SK-N-SH (cell line): ENCODE results near the gene HEXD. TPM values are rescaled to one million over a fixed set of nuclear protein-coding genes. Genes with fewer than 3 reads are reported as not detected.
A peak's percentile ranks its signal among the peaks of the same experiment; 100 is the strongest.
"Not testable (repeated sequence)": the region's sequence is repeated elsewhere in the genome, so short reads cannot be mapped to it uniquely, and the experiment has no call there.

ENCODE experiments used
- CTCF ChIA-PET: fragments of 300-600, 350-600 bp; formaldehyde crosslinking; extraction: SDS; loops from one replicate; lab custom pipeline; 2021; lab: Yijun Ruan, JAX
- POLR2A ChIA-PET: fragments of 350-600 bp; sonication (Branson Sonifier 250); formaldehyde crosslinking; extraction: SDS; loops from one replicate; lab custom pipeline; 2020; ENCODE audit warnings: antibody characterized with exemption, inconsistent platforms; lab: Yijun Ruan, JAX
- DNase-seq: peaks from one replicate; pipeline ENCODE4 v3.0.0; 2012
- H2AFZ ChIP-seq: fragments of 200-600 bp; sonication (generic); 2 replicates; pipeline ENCODE4 v1.8.1; 2016; ENCODE audit warnings: antibody characterized with exemption, mild to moderate bottlenecking, low read depth
- H3F3A ChIP-seq: fragments of 200-600 bp; sonication (generic); replicated peaks from 2 replicates; pipeline ENCODE3; 2016; ENCODE audit warnings: antibody characterized with exemption, mild to moderate bottlenecking; ENCODE audit not compliant: insufficient read depth
- H3K27ac ChIP-seq, 2 experiments: fragments of 200-500 bp in 1 of 2; fragments of 200-600 bp in 1 of 2; sonication (Bioruptor generic) in 1 of 2; sonication (generic), shearing (Covaris generic) in 1 of 2; 2 replicates each; pipeline versions ENCODE4 v1.5.1 to v1.6.1; 2014 to 2016; ENCODE audit warnings: low read depth in 2 of 2, inconsistent platforms in 1 of 2, low read length in 1 of 2, mild to moderate bottlenecking in 1 of 2, mixed read lengths in 1 of 2
- H3K27me3 ChIP-seq: fragments of 200-600 bp; sonication (generic), shearing (Covaris generic); 2 replicates; pipeline ENCODE4 v1.6.1; 2016; ENCODE audit warnings: mixed run types; ENCODE audit not compliant: insufficient read depth
- H3K36me3 ChIP-seq, 2 experiments: fragments of 200-500 bp in 1 of 2; fragments of 200-600 bp in 1 of 2; sonication (Bioruptor generic) in 1 of 2; sonication (generic) in 1 of 2; replicated peaks in 1 of 2; 2 replicates each; pipeline versions ENCODE3 to v1.5.1; 2014 to 2016; ENCODE audit warnings: low read length in 1 of 2, mild to moderate bottlenecking in 1 of 2; ENCODE audit not compliant: insufficient read depth in 2 of 2, control insufficient read depth in 1 of 2
- H3K4me1 ChIP-seq, 2 experiments: fragments of 200-500 bp in 1 of 2; fragments of 200-600 bp in 1 of 2; sonication (Bioruptor generic) in 1 of 2; sonication (generic), shearing (Covaris generic) in 1 of 2; 2 replicates each; pipeline versions ENCODE4 v1.5.1 to v1.6.1; 2014 to 2016; ENCODE audit warnings: low read depth in 1 of 2, low read length in 1 of 2, mixed run types in 1 of 2; ENCODE audit not compliant: insufficient read depth in 2 of 2, control insufficient read depth in 1 of 2
- H3K4me2 ChIP-seq: fragments of 200-600 bp; sonication (generic), shearing (Covaris generic); 2 replicates; pipeline ENCODE4 v1.6.1; 2017; ENCODE audit warnings: mixed run types
- H3K4me3 ChIP-seq, 2 experiments: fragments of 200-500 bp in 1 of 2; fragments of 200-600 bp in 1 of 2; sonication (Bioruptor generic) in 1 of 2; sonication (generic), shearing (Covaris generic) in 1 of 2; 2 replicates each; pipeline versions ENCODE4 v1.5.1 to v1.8.1; 2014 to 2016; ENCODE audit warnings: low read depth in 2 of 2, inconsistent platforms in 1 of 2, low read length in 1 of 2, mild to moderate bottlenecking in 1 of 2, mixed read lengths in 1 of 2, moderate library complexity in 1 of 2
- H3K79me2 ChIP-seq: fragments of 200-600 bp; sonication (generic); 2 replicates; pipeline ENCODE4 v1.8.1; 2017; ENCODE audit warnings: mild to moderate bottlenecking; ENCODE audit not compliant: insufficient read depth
- H3K9ac ChIP-seq: fragments of 200-600 bp; sonication (generic); 2 replicates; pipeline ENCODE4 v1.6.1; 2017; ENCODE audit warnings: mixed run types
- H3K9me2 ChIP-seq: fragments of 200-600 bp; sonication (generic); 2 replicates; pipeline ENCODE4 v1.6.1; 2017; ENCODE audit warnings: mixed run types
- H3K9me3 ChIP-seq: fragments of 200-600 bp; sonication (generic); 2 replicates; pipeline ENCODE4 v1.6.1; 2017; ENCODE audit warnings: mixed run types, mild to moderate bottlenecking, moderate library complexity
- H4K20me1 ChIP-seq: fragments of 200-600 bp; sonication (generic); 2 replicates; pipeline ENCODE4 v1.6.1; 2017; ENCODE audit warnings: mild to moderate bottlenecking, mixed run types; ENCODE audit not compliant: insufficient read depth
- CHD2 ChIP-seq: fragments of 150-350 bp; IDR thresholded peaks from 2 replicates; pipeline ENCODE4 v1.6.1; 2018; ENCODE audit warnings: low read length; ENCODE audit not compliant: partially characterized antibody
- EP300 ChIP-seq, 2 experiments: IDR thresholded peaks; 2 replicates each; pipeline versions ENCODE4 v1.4.0 to v1.6.1; 2012; ENCODE audit warnings: borderline replicate concordance in 1 of 2, low read depth in 1 of 2, low read length in 1 of 2
- EZH2phosphoT487 ChIP-seq: fragments of 200-600 bp; sonication (generic); IDR thresholded peaks from 2 replicates; pipeline ENCODE4 v1.6.1; 2017; ENCODE audit warnings: low read depth, mixed run types, mild to moderate bottlenecking, antibody characterized with exemption, moderate library complexity, borderline replicate concordance
- FOXJ3 ChIP-seq: sonication (generic); formaldehyde crosslinking; IDR thresholded peaks from 2 replicates; pipeline ENCODE4 v1.5.1; 2020; ENCODE audit warnings: mild to moderate bottlenecking, missing genetic modification reagents
- FOXM1 ChIP-seq: IDR thresholded peaks from 2 replicates; pipeline ENCODE4 v1.4.0; 2012; ENCODE audit warnings: low read depth, mild to moderate bottlenecking
- MAX ChIP-seq: IDR thresholded peaks from 2 replicates; pipeline ENCODE4 v1.4.0; 2012; ENCODE audit warnings: low read depth
- MEF2A ChIP-seq: IDR thresholded peaks from 2 replicates; pipeline ENCODE4 v1.4.0; 2012; ENCODE audit warnings: low read depth, borderline replicate concordance
- MXI1 ChIP-seq: IDR thresholded peaks from 2 replicates; pipeline ENCODE4 v1.6.1; 2012; ENCODE audit warnings: mild to moderate bottlenecking, low read depth, low read length, improper control_type of control experiment
- NFIC ChIP-seq: IDR thresholded peaks from 2 replicates; pipeline ENCODE4 v1.4.0; 2012; ENCODE audit warnings: borderline replicate concordance
- NRF1 ChIP-seq: IDR thresholded peaks from 2 replicates; pipeline ENCODE4 v1.6.1; 2012; ENCODE audit warnings: low read depth, mild to moderate bottlenecking, low read length
- POLR2AphosphoS5 ChIP-seq: IDR thresholded peaks from 2 replicates; pipeline ENCODE4 v1.6.1; 2012; ENCODE audit warnings: low read depth, low read length
- RAD21 ChIP-seq: IDR thresholded peaks from 2 replicates; pipeline ENCODE4 v1.6.1; 2012; ENCODE audit warnings: mild to moderate bottlenecking, low read length
- RCOR1 ChIP-seq: fragments of 150-350 bp; IDR thresholded peaks from 2 replicates; pipeline ENCODE4 v1.6.1; 2017; ENCODE audit warnings: antibody characterized with exemption, low read length
- RFX5 ChIP-seq: IDR thresholded peaks from 2 replicates; pipeline ENCODE4 v1.6.1; 2012; ENCODE audit warnings: mild to moderate bottlenecking, improper control_type of control experiment, low read length
- TAF1 ChIP-seq: IDR thresholded peaks from 2 replicates; pipeline ENCODE4 v1.6.1; 2012; ENCODE audit warnings: low read depth, mild to moderate bottlenecking, low read length, moderate library complexity, borderline replicate concordance
- TCF12 ChIP-seq: IDR thresholded peaks from 2 replicates; pipeline ENCODE4 v1.4.0; 2012
- YY1 ChIP-seq: IDR thresholded peaks from 2 replicates; pipeline ENCODE4 v1.4.0; 2012; ENCODE audit warnings: low read depth, mild to moderate bottlenecking
- WGBS: methylation state at CpG from one replicate; pipeline ENCODE4 v1.1.6; 2017; ENCODE audit warnings: low lambda C conversion rate; 5-methylcytosine and 5-hydroxymethylcytosine counted together
- polyA plus RNA-seq, 3 experiments: library from polyadenylated mRNA; depleted of rRNA; stranded (reverse); fragments of >200 nt; gene quantifications; 2 replicates each; pipeline ENCODE4 v1.2.3, GENCODE V29; 2012

Gene HEXD
- polyA plus RNA-seq, 1 of the 3 experiments (the other 2 are of a cell fraction), result 38.8 TPM

- TF ChIP-seq RCOR1 (no peak), RAD21 (0 out of 2 replicates have a peak, but pooled peaks have one; percentile 4), CHD2 (no peak)
Observed at GRCh38 chr17:82458885-82459424, 40.8 kb downstream of the HEXD start (continued).

- Histone ChIP-seq H3K4me1 (peaks cover 5 to 11% of the 10 kb centered on the region in 2 experiments; a peak in 3 of 4 replicates), H3K36me3 (peaks cover 26 to 28% of the 10 kb centered on the region in 2 experiments), H3K4me2 (peak overlapping the region; percentile 94), H3K79me2 (peaks cover 28% of the 10 kb centered on the region), H3K4me3 (peak overlapping the region in 1 of 2 experiments; percentile 92; a peak in 2 of 4 replicates), H3K9ac (peak overlapping the region; percentile 95; the same call in 1 of the 2 replicates)
- H3K9me3 ChIP-seq, DNase-seq, H3K27ac ChIP-seq, POLR2A ChIA-PET, H3K9me2 ChIP-seq, H2AFZ ChIP-seq, H4K20me1 ChIP-seq, H3F3A ChIP-seq, H3K27me3 ChIP-seq: not testable (repeated sequence)
- CTCF ChIA-PET, result interaction anchor here (1.5 kb wide), 1 partner anchor 29 kb away, joined by 4 read pairs; no protein-coding TSS in a partner anchor
- 93% methylated on average over 9 of the region's 9 CpGs for WGBS
Observed at GRCh38 chr17:82459936-82460335, 41.8 kb downstream of the HEXD start.

GRCh38 chr17:82461827-82462524, 43.8 kb downstream of the HEXD start:
- H2AFZ ChIP-seq, result no peak overlapping the region
- ChIA-PET CTCF (interaction anchor here (0.7 to 1.3 kb wide), 2 partner anchors 27 to 32 kb away, joined by 3 read pairs; no protein-coding TSS in a partner anchor), POLR2A (interaction anchor here (1.2 kb wide), 1 partner anchor 27 kb away, joined by 4 read pairs; no protein-coding TSS in a partner anchor)
- no peaks in the 10 kb centered on the region for H3K9me2 ChIP-seq
- DNase-seq, result no peak
- peaks cover 28% of the 10 kb centered on the region for H3K79me2 ChIP-seq
- H3K4me2 ChIP-seq, result no peak overlapping the region
- H3K4me3 ChIP-seq, result no peak overlapping the region
- H3K9me3 ChIP-seq, result no peaks in the 10 kb centered on the region
- peaks cover 7% of the 10 kb centered on the region for H3F3A ChIP-seq
- WGBS, result 84% methylated on average over 10 of the region's 10 CpGs
- H3K9ac ChIP-seq, result no peak overlapping the region
- H3K27me3 ChIP-seq, result no peaks in the 10 kb centered on the region
- peaks cover 6% of the 10 kb centered on the region; the same call in 1 of the 2 replicates for H4K20me1 ChIP-seq
- no peak for TF ChIP-seq TAF1
- no peak for TF ChIP-seq YY1
- no peak for TF ChIP-seq FOXM1
- TF ChIP-seq MEF2A, result no peak
- no peak for TF ChIP-seq MAX
- TF ChIP-seq TCF12, result no peak
- no peak for TF ChIP-seq RFX5
- no peak for TF ChIP-seq NRF1
- TF ChIP-seq EP300 (IDR thresholded peaks at IDR 0.05; ENCODE audit: borderline replicate concordance in 1 of 2, low read depth in 1 of 2, low read length in 1 of 2), result no peak
- TF ChIP-seq MXI1, result no peak
- no peak for TF ChIP-seq NFIC
- no peak for TF ChIP-seq FOXJ3
- TF ChIP-seq EZH2phosphoT487, result no peak
- TF ChIP-seq POLR2AphosphoS5, result no peak
- TF ChIP-seq, all 33 proteins: peak for 0
- Histone ChIP-seq H3K27ac (no peak overlapping the region), H3K4me1 (peaks cover 5 to 11% of the 10 kb centered on the region in 2 experiments; a peak in 3 of 4 replicates), H3K36me3 (peaks cover 36 to 37% of the 10 kb centered on the region in 2 experiments)
